ENCODE measurements around the gene SMLR1. TPM values are rescaled to one million over a fixed set of nuclear protein-coding genes. Genes with fewer than 3 reads are reported as not detected.

Gene SMLR1
- total and polyA plus RNA-seq, 10 of the 15 experiments (the other 5 are each of a cell fraction or from before 2014, with no cell fraction given): 0.10 TPM; not detected in 9

DNA sequence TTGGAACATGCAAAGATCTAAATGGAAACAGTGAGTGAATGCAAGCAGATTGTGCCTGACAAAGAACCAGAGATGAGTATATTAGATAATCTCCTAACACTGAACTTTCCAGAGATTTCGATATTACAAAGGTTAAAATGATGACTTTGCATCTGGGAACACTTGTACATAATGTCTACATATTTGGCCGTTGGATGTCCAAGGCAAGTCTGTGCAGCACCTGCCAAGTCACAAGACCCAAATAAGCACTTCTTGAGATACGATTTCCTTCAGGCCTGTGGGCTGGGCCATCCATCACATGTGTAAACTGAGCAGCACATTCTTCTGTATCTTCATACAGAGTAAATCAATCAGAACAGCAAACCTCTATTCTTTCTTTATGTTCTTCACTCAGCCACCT lies 32.5 kb upstream of the SMLR1 start:
- DNase-seq (ENCODE audit: low read depth, low spot score) (no peak), FAIRE-seq (no peak), ATAC-seq (no peak)
- H3K27ac ChIP-seq (ENCODE audit: control insufficient read depth, insufficient read depth): no peak overlapping the region
- H3K9ac ChIP-seq (ENCODE audit: control insufficient read depth, insufficient read depth, low read length): no peak overlapping the region
- CTCF ChIA-PET: no interaction called here
- TF ChIP-seq, protein P1, sequence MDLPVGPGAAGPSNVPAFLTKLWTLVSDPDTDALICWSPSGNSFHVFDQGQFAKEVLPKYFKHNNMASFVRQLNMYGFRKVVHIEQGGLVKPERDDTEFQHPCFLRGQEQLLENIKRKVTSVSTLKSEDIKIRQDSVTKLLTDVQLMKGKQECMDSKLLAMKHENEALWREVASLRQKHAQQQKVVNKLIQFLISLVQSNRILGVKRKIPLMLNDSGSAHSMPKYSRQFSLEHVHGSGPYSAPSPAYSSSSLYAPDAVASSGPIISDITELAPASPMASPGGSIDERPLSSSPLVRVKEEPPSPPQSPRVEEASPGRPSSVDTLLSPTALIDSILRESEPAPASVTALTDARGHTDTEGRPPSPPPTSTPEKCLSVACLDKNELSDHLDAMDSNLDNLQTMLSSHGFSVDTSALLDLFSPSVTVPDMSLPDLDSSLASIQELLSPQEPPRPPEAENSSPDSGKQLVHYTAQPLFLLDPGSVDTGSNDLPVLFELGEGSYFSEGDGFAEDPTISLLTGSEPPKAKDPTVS (IDR thresholded peaks at IDR 0.05; ENCODE audit: low read depth, low read length): no peak
- no peak for TF ChIP-seq NRF1 (conservative IDR thresholded peaks at IDR 0.05; ENCODE audit: low read depth, low read length)
- TF ChIP-seq ZNF274 (IDR thresholded peaks at IDR 0.05; ENCODE audit: insufficient read depth, insufficient read length): no peak
- TF ChIP-seq, protein P2, sequence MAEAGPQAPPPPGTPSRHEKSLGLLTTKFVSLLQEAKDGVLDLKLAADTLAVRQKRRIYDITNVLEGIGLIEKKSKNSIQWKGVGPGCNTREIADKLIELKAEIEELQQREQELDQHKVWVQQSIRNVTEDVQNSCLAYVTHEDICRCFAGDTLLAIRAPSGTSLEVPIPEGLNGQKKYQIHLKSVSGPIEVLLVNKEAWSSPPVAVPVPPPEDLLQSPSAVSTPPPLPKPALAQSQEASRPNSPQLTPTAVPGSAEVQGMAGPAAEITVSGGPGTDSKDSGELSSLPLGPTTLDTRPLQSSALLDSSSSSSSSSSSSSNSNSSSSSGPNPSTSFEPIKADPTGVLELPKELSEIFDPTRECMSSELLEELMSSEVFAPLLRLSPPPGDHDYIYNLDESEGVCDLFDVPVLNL (IDR thresholded peaks at IDR 0.05; ENCODE audit: low read depth, low read length): no peak
- no peak for TF ChIP-seq CBX5 (IDR thresholded peaks at IDR 0.05; ENCODE audit: low read depth)
- TF ChIP-seq FOXK2 (IDR thresholded peaks at IDR 0.05): no peak
- no peak for TF ChIP-seq BMI1 (IDR thresholded peaks at IDR 0.05; ENCODE audit: borderline replicate concordance)
- TF ChIP-seq SUZ12 (IDR thresholded peaks at IDR 0.05; ENCODE audit: unreplicated experiment): no peak
- TF ChIP-seq, protein P3, sequence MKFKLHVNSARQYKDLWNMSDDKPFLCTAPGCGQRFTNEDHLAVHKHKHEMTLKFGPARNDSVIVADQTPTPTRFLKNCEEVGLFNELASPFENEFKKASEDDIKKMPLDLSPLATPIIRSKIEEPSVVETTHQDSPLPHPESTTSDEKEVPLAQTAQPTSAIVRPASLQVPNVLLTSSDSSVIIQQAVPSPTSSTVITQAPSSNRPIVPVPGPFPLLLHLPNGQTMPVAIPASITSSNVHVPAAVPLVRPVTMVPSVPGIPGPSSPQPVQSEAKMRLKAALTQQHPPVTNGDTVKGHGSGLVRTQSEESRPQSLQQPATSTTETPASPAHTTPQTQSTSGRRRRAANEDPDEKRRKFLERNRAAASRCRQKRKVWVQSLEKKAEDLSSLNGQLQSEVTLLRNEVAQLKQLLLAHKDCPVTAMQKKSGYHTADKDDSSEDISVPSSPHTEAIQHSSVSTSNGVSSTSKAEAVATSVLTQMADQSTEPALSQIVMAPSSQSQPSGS (IDR thresholded peaks at IDR 0.05; ENCODE audit: low read length): no peak
- no peak for TF ChIP-seq BRCA1 (IDR thresholded peaks at IDR 0.05; ENCODE audit: low read depth, low read length)
- no peak for TF ChIP-seq ZNF622 (IDR thresholded peaks at IDR 0.05)
- TF ChIP-seq, protein P4, sequence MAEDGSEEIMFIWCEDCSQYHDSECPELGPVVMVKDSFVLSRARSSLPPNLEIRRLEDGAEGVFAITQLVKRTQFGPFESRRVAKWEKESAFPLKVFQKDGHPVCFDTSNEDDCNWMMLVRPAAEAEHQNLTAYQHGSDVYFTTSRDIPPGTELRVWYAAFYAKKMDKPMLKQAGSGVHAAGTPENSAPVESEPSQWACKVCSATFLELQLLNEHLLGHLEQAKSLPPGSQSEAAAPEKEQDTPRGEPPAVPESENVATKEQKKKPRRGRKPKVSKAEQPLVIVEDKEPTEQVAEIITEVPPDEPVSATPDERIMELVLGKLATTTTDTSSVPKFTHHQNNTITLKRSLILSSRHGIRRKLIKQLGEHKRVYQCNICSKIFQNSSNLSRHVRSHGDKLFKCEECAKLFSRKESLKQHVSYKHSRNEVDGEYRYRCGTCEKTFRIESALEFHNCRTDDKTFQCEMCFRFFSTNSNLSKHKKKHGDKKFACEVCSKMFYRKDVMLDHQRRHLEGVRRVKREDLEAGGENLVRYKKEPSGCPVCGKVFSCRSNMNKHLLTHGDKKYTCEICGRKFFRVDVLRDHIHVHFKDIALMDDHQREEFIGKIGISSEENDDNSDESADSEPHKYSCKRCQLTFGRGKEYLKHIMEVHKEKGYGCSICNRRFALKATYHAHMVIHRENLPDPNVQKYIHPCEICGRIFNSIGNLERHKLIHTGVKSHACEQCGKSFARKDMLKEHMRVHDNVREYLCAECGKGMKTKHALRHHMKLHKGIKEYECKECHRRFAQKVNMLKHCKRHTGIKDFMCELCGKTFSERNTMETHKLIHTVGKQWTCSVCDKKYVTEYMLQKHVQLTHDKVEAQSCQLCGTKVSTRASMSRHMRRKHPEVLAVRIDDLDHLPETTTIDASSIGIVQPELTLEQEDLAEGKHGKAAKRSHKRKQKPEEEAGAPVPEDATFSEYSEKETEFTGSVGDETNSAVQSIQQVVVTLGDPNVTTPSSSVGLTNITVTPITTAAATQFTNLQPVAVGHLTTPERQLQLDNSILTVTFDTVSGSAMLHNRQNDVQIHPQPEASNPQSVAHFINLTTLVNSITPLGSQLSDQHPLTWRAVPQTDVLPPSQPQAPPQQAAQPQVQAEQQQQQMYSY (CRISPR knock-in tag; IDR thresholded peaks at IDR 0.05): no peak
- TF ChIP-seq, protein P5, sequence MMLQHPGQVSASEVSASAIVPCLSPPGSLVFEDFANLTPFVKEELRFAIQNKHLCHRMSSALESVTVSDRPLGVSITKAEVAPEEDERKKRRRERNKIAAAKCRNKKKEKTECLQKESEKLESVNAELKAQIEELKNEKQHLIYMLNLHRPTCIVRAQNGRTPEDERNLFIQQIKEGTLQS (IDR thresholded peaks at IDR 0.05; ENCODE audit: borderline replicate concordance, extremely low read depth, low read depth, low read length): no peak
- TF ChIP-seq POLR2AphosphoS2 (IDR thresholded peaks at IDR 0.05; ENCODE audit: low read depth, low read length): no peak
- intact Hi-C loops (cut with micrococcal nuclease; ENCODE audit: unreplicated experiment): no loop called here
- no peaks in the 10 kb centered on the region for H3K79me2 ChIP-seq (ENCODE audit: control insufficient read depth, insufficient read depth, low read length)
- H3K4me1 ChIP-seq (ENCODE audit: control insufficient read depth, insufficient read depth, low read length): no peaks in the 10 kb centered on the region
- BruUV-seq (replicated peaks): no TSS peak
- no peak overlapping the region for H2AFZ ChIP-seq (ENCODE audit: control insufficient read depth, low read depth, low read length)
- no peak overlapping the region for H3K4me2 ChIP-seq (ENCODE audit: control insufficient read depth, insufficient read depth)
- no peak overlapping the region for H3K4me3 ChIP-seq
- SMC1A ChIA-PET (ENCODE audit: uncharacterized antibody, unreplicated experiment): no interaction called here
- RAD21 ChIA-PET (ENCODE audit: unreplicated experiment): no interaction called here
- no peaks in the 10 kb centered on the region for H3K36me3 ChIP-seq (ENCODE audit: control insufficient read depth in 2 of 2, insufficient read depth in 2 of 2, low read length in 1 of 2)
- in situ Hi-C loops (cut with MboI): no loop called here
- H3K9me3 ChIP-seq (replicated peaks; ENCODE audit: control insufficient read depth, insufficient read depth, low read length): no peaks in the 10 kb centered on the region
- 4% methylated on average over 3 of the region's 3 CpGs for WGBS (ENCODE audit: insufficient coverage, insufficient replicate concordance, low lambda C conversion rate, missing lambda C conversion rate)
- no peaks in the 10 kb centered on the region for H3K27me3 ChIP-seq (replicated peaks in 1 of 2; ENCODE audit: control insufficient read depth in 2 of 2, insufficient read depth in 2 of 2, low read length in 1 of 2)
- no peaks in the 10 kb centered on the region for H4K20me1 ChIP-seq (ENCODE audit: control insufficient read depth, insufficient read depth)
- POLR2A ChIA-PET: no interaction called here

All from GM12878 (cell line).